ENCODE measurements around the gene SEC61G. TPM values are rescaled to one million over a fixed set of nuclear protein-coding genes. Genes with fewer than 3 reads are reported as not detected.

SEC61G gene
- polyA plus RNA-seq (2013, experiment 1 of 2; ENCODE audit: insufficient read length) = 296 TPM
- polyA plus RNA-seq (2013, experiment 2 of 2; ENCODE audit: insufficient read length) = 312 TPM

DNA sequence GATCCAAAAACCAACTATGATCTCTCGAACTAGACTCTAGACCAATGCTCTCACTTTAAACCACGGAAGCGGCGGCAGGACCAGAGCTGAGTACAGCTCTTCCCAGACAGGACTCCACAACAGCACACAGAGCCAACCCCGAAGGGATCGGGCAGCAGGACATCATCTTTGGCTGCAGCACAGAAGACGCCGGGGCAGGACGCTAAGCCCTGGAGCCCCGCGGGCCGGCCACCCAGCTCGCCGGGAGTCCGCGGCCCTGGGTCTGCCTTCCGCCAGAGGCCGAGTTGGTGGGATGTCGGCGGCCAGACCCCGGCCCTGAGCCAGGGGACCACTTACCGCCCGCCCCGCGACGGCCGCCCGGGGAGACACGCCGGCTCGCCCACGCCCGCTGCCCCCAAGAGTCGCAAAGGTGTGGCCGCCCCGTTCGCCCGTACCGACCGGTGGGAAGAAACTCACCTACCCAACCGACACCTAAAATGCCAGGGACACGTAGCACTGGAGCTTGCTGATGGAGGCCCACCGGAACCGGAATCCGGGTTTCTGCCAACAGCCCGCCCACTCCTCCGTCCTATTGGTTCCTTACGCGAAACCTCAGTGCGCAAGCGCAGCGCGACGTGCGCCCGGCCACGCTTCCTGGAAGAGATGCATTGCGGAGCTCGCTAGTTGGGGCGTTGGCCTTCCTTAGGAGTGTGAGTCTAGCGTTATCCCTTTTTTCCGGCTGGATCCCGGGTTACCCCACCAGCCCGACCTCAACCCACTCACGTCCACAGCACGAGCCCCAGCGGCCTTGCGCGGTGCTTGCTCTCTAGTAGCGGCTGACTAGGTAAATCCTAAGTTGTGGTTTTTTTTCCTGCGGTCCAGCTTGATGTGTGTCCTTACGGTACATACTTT is at the start of gene SEC61G:
Gene SEC61G, minus strand, starts transcription at position 510 of the 891 bp plus-strand sequence. CDS start 1,623 bp downstream, outside the sequence.
- DNase-seq = peak; percentile 97

DNA sequence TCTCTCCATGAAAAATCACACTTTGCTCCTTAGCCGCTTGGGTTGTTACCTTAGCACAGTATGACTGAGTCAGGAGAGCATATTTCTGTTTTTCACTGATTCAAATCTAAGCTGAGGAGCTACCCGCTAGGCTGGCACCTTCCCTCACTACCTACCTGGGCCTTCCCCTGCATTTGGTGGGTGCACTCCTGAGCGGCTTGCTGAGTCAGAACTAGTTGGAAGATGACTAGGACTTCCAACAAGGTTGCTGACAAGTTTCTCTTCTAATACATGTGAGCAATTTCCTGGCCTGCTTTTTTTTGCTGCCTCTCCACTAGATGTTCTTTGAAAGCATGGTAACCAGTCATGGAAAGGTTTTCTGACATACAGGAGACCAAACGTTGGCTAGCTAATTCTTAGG is 43.8 kb upstream of the SEC61G start:
- peak; percentile 28 for DNase-seq

DNA sequence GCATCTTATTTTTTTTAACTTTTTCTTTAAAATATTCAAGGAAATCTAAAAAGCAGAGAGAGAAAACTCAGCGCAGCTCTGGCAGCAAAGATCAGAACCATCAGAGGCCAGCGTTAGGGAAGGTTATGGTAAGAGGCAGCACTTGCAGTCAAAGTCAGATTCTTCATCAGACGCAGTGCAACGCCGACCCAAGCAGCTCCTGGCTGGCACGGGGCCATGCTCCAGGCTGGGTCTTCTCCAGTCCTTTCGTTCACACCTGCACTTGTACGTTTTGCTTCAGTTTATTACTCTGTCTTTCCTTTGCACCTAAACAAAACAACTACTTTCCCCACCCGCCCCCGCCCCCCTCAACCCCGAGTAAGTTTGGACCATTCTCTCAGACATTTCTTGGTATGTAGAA is 43.1 kb upstream of the SEC61G start:
- no peak for DNase-seq

DNA sequence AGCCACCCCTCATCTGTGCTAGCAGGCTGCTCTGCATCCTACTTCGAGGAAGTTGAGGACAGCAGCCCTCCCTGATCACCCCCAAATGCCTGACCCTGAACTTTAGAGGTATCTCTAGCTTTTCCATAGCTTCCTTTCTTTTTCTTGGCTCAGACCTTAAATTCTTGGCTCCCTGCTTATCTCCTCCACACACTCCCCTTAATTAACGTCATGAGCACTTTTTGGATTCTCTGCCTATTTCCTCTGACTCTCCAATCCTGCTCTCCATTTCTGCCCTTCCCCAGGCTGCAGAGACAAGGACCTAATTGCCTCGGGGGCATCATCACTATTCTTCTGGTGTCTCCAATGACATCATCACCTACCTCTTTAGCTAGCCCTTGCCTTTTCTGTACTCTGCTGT is 40.8 kb upstream of the SEC61G start:
- DNase-seq = no peak

DNA sequence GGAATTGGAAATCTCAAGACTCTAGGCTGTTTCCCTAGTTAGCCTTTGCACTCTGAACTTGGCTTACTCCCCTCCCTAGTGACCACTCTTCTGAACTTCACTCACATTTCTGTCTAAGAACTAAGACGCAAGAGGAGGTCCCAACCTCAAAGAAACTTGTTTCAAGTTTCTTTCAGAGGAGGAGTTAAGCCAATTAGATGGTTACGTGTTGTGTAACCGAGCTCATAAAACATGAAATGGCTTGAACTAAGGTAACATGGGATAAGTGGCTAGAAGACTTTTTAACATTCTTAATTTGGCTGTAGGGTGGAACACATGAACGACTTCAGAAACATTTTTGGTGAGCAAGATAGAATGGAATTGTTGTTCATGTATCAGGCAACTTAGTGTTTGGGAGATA is 39.5 kb upstream of the SEC61G start:
- no peak for DNase-seq

DNA sequence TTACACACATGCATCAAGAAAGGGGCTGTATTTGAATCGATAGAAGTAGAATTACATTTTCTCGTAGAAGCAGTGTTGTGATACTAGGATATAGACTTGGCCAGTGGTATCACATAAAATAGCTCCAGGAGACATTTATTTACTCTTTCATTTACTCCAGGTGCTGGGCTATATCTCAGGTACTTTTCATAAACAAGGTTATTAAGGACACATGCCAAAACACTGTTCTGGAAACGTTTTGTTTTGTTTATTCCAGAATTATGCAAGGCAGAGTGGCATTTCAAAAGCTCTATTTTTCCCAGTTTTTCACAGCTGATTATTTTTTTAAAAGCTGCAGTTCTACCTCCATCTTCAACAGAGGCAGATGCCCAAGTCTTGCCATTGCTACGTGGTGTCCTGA is 37.8 kb upstream of the SEC61G start:
- no peak for DNase-seq

DNA sequence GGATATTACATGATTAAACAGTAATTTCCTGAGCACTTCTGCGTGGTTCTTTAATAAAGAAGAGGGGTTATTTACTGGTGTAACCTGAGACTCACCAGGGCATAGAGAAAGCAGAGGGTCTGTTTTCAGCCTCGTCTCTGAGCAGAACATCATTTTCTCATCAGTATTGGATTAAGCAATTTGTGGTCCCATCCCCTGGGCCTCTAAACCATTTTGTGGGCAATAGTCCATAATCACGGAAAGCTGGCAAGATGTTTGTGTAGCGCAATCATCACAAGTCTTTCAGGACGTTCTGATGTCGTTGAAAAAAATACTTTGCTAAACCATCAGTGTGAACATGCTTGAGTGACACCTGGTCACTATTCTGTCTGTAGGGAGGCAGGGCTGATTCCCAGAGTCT is 37.1 kb upstream of the SEC61G start:
- peak; percentile 57 for DNase-seq

DNA sequence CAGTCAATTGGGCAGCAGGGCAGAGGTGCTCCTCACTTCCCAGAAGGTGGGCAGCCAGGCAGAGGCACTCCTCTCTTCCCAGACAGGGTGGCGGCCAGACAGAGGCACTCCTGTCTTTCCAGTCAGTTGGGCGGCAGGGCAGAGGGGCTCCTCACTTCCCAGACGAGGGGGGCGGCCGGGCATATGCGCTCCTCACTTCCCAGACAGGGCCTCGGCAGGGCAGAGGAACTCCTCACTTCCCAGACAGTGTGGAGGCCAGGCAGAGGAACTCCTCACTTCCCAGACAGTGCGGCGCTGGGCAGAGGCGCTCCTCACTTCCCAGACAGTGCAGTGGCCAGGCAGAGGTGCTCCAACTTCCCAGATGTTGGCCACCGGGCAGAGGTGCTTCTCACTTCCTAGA is 33.4 kb upstream of the SEC61G start:
- DNase-seq = no peak

DNA sequence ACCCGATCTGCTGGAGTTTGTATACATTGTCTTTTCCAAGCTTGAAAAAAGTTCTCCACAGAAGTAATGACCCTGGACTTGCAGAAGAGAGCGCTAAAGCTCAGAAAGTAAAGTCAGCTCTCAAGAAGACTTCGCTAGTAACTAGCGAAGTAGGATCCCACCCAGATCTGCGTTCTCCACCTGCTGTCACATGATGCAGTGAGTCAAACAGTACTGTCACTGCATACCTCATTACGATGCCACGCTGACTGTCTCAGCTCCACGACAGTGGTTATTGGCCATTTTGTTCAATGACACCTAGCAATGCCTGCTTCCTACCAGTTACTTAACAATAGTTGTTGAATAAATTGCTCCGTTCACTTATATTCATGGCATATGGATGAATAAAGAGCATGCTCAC is 29.7 kb upstream of the SEC61G start:
- peak; percentile 82 for DNase-seq

DNA sequence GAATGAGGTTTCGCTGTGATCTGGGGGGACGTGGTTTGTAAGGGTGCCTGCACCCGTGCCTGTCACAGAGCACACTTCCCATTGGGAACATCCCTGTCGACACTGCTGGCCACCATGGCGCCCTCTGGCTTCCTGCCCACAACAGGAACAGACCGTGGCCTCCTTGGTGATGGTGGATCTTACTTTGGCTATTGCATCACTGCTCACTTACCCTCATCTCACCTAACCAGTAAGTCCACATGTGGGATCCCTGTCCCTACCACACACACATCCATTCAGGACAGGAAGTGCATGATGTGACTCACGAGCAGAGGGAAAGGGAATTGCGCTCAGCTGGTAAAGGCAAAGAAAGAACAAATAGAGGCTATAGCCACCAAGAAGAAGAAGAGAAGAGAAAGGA is 26.2 kb upstream of the SEC61G start:
- peak; percentile 5 for DNase-seq

DNA sequence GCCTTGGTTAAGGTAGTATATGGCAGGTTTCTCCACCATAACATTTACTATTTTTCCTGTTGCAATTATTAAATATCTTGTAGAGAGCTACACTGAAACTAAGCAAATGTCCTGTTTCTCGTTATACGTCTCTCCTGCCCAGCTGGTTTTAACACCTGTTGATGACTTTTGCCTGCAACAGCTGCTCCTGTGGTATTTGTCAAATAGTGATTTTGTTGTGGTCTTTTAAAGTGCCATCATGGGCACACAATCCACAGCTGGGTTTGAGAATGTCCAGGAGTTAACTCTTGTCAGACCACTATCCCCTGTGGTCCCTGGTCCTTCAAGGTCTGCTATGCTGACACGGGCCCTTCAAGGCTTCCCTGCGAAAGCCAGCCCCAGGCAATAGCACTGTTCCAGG is 24.9 kb upstream of the SEC61G start:
- no peak for DNase-seq

DNA sequence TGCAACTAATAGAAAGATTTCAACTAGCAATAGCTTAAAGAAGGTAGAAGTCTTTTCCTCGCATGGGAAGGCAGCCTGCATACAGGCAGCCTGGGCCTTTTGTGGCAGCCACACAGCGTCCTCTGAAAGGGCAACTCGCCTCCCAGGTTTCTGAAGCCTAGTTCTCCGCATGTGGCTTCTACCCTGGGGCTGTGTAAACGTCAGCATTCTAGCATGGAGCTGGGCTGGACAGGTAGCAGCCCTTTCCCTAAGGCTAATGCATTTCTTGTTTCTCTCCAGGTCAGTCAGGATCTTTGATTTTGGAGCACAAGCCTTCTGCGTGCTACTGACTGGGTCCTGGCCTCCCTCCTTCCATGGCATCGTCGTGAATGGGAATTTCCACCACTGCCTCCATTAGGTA is 23.8 kb upstream of the SEC61G start:
- no peak for DNase-seq

DNA sequence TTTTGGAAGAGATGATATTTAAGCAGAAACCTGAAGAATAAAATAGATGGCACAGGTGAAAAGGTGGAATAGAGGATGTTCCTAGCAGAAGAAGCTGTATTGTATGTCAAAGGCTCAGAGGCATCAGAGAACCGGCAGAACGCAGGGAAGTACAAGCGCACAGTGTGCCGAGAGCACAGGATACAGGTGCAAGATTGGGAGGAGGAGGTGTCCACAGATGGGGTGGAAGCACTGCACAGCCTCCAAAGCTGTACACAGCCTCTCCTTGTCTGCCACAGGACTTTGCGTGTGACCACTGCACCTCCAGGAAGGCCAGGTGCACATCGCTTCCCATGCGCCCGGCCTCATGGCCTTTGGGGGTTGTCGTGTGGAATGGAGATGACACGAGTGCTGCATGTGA is 23.3 kb upstream of the SEC61G start:
- DNase-seq = no peak

DNA sequence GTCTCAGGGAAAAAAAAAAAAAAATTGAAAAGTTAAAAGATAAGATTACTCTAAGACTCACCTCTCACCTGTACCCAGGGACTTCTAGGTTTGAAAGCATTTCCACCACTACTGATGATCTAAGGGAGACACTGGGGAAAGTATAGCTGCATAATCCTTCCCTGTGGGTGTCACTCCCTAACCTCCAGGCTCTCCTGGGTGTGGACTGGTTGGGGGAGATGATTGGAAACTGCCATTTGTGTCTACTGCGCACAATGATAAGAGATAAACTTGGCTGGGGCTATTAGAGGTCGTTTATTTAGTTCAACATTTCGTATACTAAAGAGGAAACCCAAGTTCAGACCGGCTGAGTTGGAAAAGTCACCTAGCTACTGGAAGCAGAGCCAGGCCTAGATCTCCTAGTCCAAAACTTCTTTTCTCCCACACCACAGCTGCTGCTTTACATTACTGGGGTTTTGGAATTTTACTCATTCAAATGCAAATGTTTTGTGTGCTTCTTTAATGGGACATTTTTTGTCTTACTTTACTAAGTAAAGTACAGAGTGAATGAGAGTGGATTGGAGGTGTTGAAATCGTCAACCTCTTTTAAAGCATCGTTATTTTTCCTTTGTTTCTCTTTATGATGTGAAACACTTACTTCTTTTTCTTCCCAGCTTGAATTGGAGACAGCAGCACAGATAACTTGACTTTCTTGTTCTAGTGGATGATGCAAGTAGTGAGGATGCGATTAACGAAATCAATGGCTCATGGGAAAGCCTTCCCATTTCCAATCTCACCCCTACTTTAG is 22.3 kb upstream of the SEC61G start:
- DNase-seq = no peak

DNA sequence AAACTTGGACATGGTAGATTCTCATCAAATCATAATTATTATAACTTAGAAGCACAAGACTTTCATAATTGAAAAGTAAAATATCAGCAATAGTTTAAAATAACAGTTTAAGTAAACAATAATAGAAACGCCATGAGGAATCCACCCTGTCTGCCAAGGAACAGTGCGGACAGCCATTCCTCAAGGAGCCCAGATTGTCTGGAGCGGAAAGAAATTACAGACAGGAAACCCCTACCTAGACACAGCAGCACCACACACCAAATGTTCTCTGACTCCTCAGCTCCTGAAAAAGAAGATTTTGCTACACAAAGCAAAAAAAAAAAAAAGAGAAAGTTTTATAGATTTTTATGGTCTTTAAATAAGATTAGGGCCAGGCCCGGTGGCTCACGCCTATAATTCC is 21.5 kb upstream of the SEC61G start:
- DNase-seq = no peak

DNA sequence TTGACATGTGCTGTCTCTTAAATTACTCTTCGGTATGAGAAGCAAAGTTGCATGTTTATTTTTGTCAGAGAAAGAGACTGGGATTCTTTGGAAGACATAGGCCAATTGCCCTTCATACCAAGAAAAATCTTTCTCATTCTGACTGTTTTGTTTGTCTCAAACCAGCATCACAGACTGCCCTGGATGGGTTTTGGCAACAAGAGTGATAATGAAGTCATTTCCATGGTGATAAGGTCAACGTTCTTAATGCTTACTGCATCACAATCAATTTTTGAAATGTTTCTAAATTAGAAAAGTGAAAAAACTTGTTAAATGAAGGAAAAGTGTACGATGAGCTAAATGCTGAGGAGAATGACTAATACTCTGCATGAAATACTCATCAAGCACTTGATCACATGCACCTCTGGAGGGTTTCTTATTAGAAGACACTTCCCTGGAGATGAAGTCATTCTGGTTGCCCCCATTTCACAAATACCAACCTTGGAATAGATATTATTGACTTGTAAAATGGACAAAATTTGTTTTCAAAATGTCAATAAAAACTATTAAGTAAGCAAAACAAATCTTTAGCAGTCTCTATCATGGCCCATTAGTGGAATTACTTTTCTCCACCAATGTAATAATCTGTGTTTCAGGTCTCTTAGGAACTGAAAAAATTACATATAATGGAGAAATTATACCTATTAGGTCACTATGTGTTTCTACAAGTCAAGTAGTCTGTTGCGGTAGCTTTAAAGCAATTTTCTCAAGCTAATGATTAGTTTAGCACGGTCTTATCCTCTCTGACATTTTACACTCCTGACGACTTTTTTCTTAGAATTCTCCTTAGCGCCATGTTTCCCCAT is 19.9 kb upstream of the SEC61G start:
- DNase-seq = no peak

DNA sequence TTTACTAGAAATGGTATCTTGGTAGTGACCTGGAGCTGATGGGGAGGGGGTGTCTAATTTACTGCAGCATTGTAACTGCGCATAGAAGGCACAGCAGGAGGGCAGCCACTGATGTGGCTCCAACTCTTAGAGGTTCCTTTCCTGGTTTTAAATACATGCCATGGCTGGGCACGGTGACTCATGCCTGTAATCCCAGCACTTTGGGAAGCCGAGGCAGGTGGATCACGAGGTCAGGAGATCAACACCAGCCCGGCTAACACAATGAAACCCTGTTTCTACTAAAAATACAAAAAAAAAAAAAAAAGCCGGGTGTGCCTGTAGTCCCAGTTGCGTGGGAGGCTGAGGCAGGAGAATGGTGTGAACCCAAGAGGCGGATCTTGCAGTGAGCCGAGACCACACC is 19.2 kb upstream of the SEC61G start:
- no peak for DNase-seq

DNA sequence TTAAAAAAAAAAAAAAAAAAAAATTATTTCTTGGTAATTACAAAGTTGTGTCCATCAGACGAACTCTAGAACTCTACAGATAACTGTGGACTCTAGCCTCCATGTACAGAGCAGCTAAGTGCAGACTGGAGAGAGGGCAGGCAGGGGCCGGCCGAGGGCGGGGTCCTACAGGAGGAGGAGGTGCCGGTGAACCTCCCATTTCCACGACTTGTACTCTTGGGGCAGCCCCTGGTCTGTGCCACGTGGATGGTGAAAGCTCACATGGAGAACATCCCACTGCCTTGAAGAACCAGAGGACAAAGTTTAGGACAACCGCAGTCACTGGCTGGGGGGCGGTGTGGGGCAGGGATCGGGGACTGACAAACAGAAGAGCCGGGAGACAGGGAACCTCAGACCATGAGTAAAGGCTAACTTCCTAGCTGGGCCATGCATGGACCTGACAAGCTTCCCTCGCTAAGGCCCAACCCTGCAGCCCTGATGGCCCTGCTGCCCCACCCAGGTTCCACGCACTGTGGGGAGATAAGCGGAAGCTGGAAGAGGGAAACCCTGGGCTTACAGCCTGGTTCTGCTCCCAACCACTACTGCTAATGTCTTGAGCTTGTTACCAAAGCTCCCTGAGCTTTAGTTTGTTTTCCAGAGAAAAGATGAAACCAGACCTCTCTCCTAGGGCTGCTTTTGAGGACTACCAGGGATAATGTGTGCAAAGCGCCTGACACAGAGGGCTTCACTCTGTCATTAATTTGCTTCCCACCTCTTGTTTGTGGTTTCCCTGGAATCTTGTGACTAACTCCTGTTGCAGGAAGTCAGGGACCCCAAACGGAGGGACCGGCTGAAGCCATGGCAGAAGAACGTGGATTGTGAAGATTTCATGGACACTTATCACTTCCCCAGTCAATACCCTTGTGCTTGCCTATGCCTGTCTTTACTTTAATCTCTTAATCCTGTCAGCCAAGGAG is 16.1 kb upstream of the SEC61G start:
- DNase-seq = no peak

DNA sequence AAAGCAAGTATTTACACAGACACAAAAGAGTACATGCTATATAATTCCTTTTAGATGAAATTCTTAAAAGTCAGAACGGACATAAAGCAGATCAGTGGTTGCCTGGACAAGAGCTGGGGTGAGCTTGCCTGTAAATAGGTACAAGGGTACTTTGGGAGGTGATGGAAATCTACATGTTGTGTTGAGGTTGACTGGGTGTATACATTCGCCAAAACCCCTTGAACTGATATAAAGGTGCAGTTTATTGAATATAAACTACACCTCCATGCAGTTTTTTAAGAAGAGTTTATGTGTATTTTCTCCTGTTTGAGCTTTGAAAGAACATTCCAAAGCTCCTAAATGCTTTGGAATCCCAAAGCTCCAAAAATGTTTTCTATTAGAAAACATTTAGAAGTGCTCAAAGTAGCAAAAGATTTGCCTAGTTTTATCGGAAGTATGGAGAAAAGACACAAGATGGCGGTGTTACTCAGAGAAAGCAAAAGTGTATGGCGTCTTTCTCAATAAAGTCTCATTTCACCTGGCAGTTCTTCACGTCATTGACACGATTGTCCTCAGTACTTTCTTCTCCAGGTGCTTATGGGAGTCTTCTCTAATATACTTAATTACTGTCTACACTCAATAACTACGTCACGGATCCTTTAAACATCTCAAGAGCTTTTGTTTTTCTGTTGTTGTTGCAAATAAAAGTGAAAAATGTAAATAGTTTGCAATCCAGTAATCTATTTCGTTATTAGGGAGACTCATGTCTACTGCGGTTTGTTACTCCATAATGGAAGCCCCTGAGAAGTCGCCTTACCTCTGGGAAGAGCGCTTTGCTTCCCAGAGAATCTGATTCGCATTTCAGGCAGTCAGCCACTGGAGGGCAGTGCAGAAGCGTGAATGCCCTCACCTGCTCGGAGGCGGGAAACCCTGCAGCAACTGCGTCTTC is 14.7 kb upstream of the SEC61G start:
- peak; percentile 77 for DNase-seq

DNA sequence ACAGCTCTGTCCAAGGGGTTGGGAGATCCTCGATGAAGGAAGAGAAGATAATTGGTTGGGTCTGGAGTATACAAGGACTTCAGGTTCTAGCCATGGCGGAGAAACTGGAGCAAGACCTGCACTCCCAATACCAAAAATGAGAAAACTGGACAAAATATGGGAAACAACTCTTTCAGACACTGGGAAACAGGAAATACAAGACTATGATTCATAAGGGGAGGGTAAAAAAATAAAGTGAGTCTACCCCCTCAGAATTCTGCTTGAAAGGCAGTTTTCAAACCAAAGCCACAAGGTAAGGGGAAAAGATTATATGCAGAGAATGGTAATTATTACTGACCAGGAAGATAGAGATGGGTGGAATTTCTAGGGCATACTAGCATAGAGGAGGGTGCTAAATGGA is 10.2 kb upstream of the SEC61G start:
- DNase-seq = no peak
